Measurements from ENCODE around the gene SLC39A8. TPM values are rescaled to one million over a fixed set of nuclear protein-coding genes. Genes with fewer than 3 reads are reported as not detected.
A peak's percentile ranks its signal among the peaks of the same experiment; 100 is the strongest.

SLC39A8 gene
- total RNA-seq, 1 donor from 2014 or later: 5.0 TPM

- no peak for DNase-seq (ENCODE audit: low read depth in 2 of 2)
Observed at GRCh38 chr4:102341201-102341600, 4.1 kb downstream of the SLC39A8 start.

GRCh38 chr4:102339018-102339417 is 6.3 kb downstream of the SLC39A8 start:
- DNase-seq (ENCODE audit: low read depth in 2 of 2): no peak

DNA sequence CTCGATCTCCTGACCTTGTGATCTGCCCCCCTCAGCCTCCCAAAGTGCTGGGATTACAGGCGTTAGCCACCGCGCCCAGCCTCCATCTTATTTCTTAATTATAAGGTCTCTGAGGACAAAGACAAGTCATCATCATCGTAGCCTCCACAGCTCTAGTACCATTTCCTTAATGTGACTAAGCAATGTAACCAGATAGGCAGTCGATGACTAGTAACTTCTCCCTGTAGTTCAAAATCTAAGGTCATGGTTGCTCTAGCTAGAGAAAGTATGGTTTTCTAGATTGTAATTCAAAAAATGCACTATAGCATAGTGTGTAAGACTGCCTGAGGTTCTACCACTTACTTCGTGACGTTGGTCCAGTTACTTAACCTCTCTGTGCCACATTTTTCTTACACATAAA is 6.9 kb downstream of the SLC39A8 start:
- no peak for DNase-seq (ENCODE audit: low read depth in 2 of 2)

- no peak for DNase-seq (ENCODE audit: low read depth in 2 of 2)
Observed at GRCh38 chr4:102335616-102336015, 9.7 kb downstream of the SLC39A8 start.

DNA sequence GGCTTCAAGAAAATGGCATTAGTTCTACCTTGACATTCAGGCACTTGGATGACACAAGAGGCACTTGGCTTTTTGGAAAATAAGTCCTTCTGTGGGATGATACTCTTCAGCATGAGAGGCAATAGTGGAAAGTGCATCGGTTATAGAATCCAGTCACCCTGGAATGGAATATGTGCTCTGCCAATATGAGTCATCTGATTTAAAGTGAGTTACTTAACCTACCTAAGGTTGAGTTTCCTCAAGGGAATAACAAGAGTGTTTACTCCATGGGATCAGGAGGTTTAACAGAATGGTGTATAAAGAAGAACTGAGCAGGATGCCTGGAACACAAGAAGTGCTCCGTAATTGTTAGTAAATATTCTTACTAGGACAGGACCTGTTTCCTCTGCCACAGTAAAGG is 10.7 kb downstream of the SLC39A8 start:
- DNase-seq (ENCODE audit: low read depth in 2 of 2): no peak

GRCh38 chr4:102333787-102334186 is 11.5 kb downstream of the SLC39A8 start:
- DNase-seq (ENCODE audit: low read depth in 2 of 2): no peak

DNA sequence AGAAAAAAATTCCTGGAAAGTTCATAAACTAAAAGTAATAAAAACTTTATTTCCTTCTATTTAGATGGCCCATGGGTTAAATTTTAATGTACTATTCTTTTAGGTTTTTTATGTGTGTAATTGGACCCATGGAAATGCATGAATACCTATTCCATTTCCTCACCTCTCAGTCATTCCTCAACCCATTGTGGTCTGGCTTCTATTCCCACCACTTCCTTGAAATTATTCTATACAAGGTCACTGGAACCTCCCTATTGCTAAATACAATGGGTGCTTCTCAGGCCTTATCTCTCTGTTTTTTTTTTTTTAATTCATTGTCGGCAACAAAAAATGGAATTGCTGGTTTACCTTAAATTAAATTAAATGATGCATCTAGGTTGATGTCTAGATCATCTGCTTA is 17.2 kb downstream of the SLC39A8 start:
- DNase-seq (ENCODE audit: low read depth in 2 of 2): no peak

DNA sequence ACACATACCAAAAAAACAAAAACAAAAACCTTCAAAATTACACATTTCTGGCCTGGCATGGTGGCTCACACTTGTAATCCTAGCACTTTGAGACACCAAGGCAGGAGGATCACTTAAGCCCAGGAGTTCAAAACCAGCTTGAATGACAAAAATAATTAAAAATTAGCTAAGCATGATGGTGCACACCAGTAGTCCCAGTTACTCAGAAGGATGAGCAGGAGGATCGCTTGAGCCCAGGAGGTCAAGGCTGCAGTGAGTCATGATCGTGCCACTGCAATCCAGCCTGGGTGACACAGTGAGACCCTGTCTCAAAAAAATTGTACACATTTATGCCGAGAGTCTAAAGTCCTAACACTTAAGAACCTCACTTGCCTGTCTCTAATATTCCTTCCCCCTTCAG is 18.3 kb downstream of the SLC39A8 start:
- no peak for DNase-seq (ENCODE audit: low read depth in 2 of 2)

GRCh38 chr4:102324730-102325129 is 20.6 kb downstream of the SLC39A8 start:
- DNase-seq (ENCODE audit: low read depth in 2 of 2): peak in 1 of 2 donors; percentile 29

- no peak for DNase-seq (ENCODE audit: low read depth in 2 of 2)
Observed at GRCh38 chr4:102322736-102323135, 22.5 kb downstream of the SLC39A8 start.

DNA sequence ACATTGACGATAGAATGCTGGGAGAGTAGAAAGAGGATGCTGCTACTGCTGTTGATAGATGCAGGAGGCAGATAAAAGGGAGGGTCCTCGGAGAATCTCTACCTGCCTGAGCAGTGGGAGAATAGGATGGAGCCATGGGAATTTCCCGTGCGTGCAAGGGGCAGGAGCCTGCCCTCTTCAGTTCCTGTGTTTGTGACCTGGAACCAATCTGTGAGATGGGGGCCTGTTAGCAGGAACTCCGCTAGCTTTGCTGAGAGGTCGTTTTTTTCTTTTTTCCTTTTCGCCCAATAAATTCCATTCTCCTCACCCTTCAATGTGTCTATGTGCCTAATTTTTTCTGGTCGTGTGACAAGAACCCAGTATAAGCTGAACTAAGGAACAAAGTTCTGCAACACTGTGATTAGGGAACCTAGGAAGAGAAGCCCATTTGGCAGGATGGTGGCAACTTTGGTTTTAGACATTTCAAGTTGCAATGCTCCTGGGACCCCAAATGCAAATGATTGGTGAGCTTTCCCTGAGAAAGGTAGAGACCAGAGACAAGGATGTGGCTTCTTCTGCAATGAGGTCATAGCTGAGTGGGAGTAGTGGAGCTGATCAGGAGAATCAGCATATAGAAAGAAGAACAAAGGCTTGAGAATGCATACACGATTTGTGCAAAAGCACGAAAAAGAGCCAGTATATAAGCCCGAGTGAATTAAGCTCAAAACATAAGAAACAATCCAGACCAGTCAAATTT is 23.9 kb downstream of the SLC39A8 start:
- no peak for DNase-seq (ENCODE audit: low read depth in 2 of 2)

GRCh38 chr4:102319594-102319993 is 25.7 kb downstream of the SLC39A8 start:
- DNase-seq (ENCODE audit: low read depth in 2 of 2): no peak

- no peak for DNase-seq (ENCODE audit: low read depth in 2 of 2)
Observed at GRCh38 chr4:102318526-102318925, 26.8 kb downstream of the SLC39A8 start.

DNA sequence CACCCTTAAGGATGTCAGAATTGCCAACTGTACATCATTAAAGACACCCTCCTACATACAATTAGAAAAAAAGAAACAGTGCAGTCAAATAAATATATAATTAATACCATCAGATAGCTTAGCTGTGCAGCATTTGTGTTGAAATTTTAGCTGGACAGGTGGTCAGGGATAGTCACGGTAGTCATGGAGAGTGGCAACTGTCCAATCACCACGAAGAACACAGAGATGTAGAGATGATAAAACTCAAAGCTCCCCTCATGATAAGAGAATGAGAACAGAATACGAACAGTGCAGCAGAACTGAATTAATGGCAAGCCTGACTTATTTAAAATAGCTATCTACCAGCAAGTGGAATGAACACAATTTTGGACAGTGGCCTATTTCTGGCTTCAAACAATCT is 27.2 kb downstream of the SLC39A8 start:
- no peak for DNase-seq (ENCODE audit: low read depth in 2 of 2)

DNA sequence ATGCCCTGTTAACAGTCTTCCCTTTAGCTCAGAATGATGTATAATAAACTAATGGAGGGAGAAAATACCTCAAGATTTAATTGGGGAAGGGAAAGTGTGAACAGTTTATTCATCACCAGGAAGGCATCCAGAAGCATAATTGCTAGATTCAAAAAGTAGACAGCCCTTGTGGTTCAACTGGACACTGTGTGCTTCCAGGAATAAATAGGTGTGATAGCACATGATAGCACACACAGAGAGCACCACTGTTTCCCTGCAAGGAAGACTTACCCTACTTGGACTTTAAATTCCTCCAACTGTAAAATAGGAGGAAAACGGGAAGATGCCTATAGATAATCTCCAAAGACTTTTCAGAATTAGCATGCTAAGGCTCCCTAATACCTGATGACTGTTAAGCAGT is 27.8 kb downstream of the SLC39A8 start:
- DNase-seq (ENCODE audit: low read depth in 2 of 2): no peak

- no peak for DNase-seq (ENCODE audit: low read depth in 2 of 2)
Observed at GRCh38 chr4:102316585-102316984, 28.7 kb downstream of the SLC39A8 start.

GRCh38 chr4:102315532-102315931 is 29.8 kb downstream of the SLC39A8 start:
- no peak for DNase-seq (ENCODE audit: low read depth in 2 of 2)

- DNase-seq (ENCODE audit: low read depth in 2 of 2): no peak
Observed at GRCh38 chr4:102312417-102312816, 32.9 kb downstream of the SLC39A8 start.

DNA sequence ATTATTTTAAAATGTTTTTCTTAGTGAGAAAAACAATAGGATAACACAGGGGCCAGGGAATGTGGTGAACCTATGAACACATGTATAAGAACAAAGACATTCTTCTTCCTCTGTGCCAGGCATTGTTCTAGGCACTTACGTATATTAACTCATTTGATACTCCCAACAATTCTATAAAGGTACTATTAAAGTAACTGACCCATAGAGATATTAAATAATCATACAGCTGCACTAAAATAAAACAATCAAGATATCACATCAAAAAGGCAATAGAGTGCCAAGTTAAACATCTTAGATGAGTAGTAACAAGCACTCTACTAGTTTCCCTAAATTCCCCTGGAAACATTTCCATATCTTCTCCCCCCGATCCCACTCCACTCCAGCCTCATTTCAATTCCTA is 33.4 kb downstream of the SLC39A8 start:
- peak in 1 of 2 donors; percentile 5 for DNase-seq (ENCODE audit: low read depth in 2 of 2)

- no peak for DNase-seq (ENCODE audit: low read depth in 2 of 2)
Observed at GRCh38 chr4:102311407-102311806, 33.9 kb downstream of the SLC39A8 start.

GRCh38 chr4:102308032-102308799 is 37.1 kb downstream of the SLC39A8 start:
- DNase-seq (ENCODE audit: low read depth in 2 of 2): no peak

GRCh38 chr4:102305666-102306065 is 39.6 kb downstream of the SLC39A8 start:
- DNase-seq (ENCODE audit: low read depth in 2 of 2): no peak

DNA sequence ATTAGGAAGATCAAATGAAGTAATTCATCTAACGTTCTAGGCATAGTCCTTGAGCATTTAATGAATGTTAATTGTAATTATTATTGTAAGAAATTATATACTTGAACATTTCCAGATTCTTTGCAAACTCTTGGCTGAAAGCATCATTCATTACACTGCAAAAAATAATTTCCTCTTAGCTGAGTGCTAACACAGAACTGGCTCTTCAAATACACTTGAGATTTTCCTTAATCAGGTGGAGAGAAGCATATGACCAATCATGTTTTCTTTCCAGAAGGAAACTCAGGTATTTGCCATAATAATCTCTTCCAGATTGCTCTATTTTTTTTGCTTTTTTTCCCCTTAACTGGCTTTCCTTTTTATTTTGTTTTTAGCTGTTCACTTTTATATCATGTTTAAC is 42.5 kb downstream of the SLC39A8 start:
- no peak for DNase-seq (ENCODE audit: low read depth in 2 of 2)

Measured in lung microvascular endothelial cell (primary cell).